Upper lobe of left lung (tissue), 4 donors: Measurements from ENCODE around the gene BPI.

Source experiments
- CTCF ChIP-seq, 6 experiments: fragments of 450-650 bp in 4 of 6; fragments of 200-600 bp in 2 of 6; sonication (generic) in 2 of 6; IDR thresholded peaks; one replicate each; pipeline ENCODE4 v1.5.1; 2016 to 2019; ENCODE audit warnings: antibody characterized with exemption in 6 of 6
- POLR2AphosphoS5 ChIP-seq, 2 donors: sonication (generic); formaldehyde crosslinking; IDR thresholded peaks; one replicate each; pipeline ENCODE4 v1.5.1; 2017; ENCODE audit warnings: antibody characterized with exemption in 2 of 2

GRCh38 chr20:38277691-38278090 lies 26.3 kb upstream of the BPI start:
- TF ChIP-seq CTCF (IDR thresholded peaks at IDR 0.05) (no peak), POLR2AphosphoS5 (IDR thresholded peaks at IDR 0.05) (no peak)
